Mesendoderm (in vitro differentiated cells): ENCODE measurements around the gene ORAI3.

Experiments
- DNase-seq: peaks from one replicate; pipeline ENCODE4 v3.0.0; 2013
- H2AK5ac ChIP-seq: 2 replicates; pipeline ENCODE4 v1.6.1; 2013; ENCODE audit warnings: low read length, inconsistent platforms
- H2BK120ac ChIP-seq: 2 replicates; pipeline ENCODE4 v1.6.1; 2013; ENCODE audit warnings: low read depth, mild to moderate bottlenecking, low read length, moderate library complexity, mixed read lengths
- H2BK15ac ChIP-seq: replicated peaks from 2 replicates; pipeline ENCODE4 v1.6.1; 2013; ENCODE audit warnings: low read depth, mild to moderate bottlenecking, moderate library complexity
- H2BK5ac ChIP-seq: 2 replicates; pipeline ENCODE4 v1.6.1; 2013; ENCODE audit warnings: low read length, inconsistent platforms
- H3K18ac ChIP-seq: 2 replicates; pipeline ENCODE4 v1.6.1; 2013; ENCODE audit warnings: mild to moderate bottlenecking, low read length, mixed read lengths
- H3K23ac ChIP-seq: one replicate; pipeline ENCODE4 v1.6.1; 2013; ENCODE audit warnings: low read length
- H3K27ac ChIP-seq: 2 replicates; pipeline ENCODE4 v1.5.1; 2013; ENCODE audit warnings: low read depth, mild to moderate bottlenecking, inconsistent platforms, low read length, moderate library complexity
- H3K27me3 ChIP-seq: 2 replicates; pipeline ENCODE4 v1.6.1; 2013; ENCODE audit warnings: low read length, control low read depth, mild to moderate bottlenecking, inconsistent platforms; ENCODE audit not compliant: insufficient read depth, poor library complexity
- H3K36me3 ChIP-seq: 2 replicates; pipeline ENCODE4 v1.6.1; 2013; ENCODE audit warnings: low read length, inconsistent platforms; ENCODE audit not compliant: control insufficient read depth, insufficient read depth
- H3K4ac ChIP-seq: one replicate; pipeline ENCODE4 v1.6.1; 2013; ENCODE audit warnings: low read depth, mild to moderate bottlenecking, low read length, moderate library complexity
- H3K4me1 ChIP-seq: 2 replicates; pipeline ENCODE4 v1.6.1; 2013; ENCODE audit warnings: low read depth, low read length, inconsistent platforms; ENCODE audit not compliant: control insufficient read depth
- H3K4me2 ChIP-seq: 2 replicates; pipeline ENCODE4 v1.6.1; 2013; ENCODE audit warnings: low read length
- H3K4me3 ChIP-seq: 2 replicates; pipeline ENCODE4 v1.5.1; 2013; ENCODE audit warnings: mild to moderate bottlenecking, low read length
- H3K56ac ChIP-seq: one replicate; pipeline ENCODE4 v1.6.1; 2013; ENCODE audit warnings: low read length
- H3K79me1 ChIP-seq: 2 replicates; pipeline ENCODE4 v1.6.1; 2013; ENCODE audit warnings: low read length, inconsistent platforms
- H3K79me2 ChIP-seq: 2 replicates; pipeline ENCODE4 v1.6.1; 2013; ENCODE audit warnings: mild to moderate bottlenecking, low read length; ENCODE audit not compliant: control insufficient read depth, insufficient read depth
- H3K9ac ChIP-seq: 2 replicates; pipeline ENCODE4 v1.6.1; 2013; ENCODE audit warnings: low read length, inconsistent platforms
- H4K5ac ChIP-seq: one replicate; pipeline ENCODE4 v1.6.1; 2013; ENCODE audit warnings: low read length
- H4K8ac ChIP-seq: one replicate; pipeline ENCODE4 v1.6.1; 2013; ENCODE audit warnings: low read depth, mild to moderate bottlenecking, control low read depth, low read length, moderate library complexity
- WGBS: extraction: QIAGEN DNeasy Blood & Tissue Kit; methylation state at CpG from one replicate; pipeline ENCODE4 v1.1.7; 2013; ENCODE audit warnings: low lambda C conversion rate, missing lambda C conversion rate; ENCODE audit not compliant: insufficient coverage; ENCODE audit errors: extremely low coverage; 5-methylcytosine and 5-hydroxymethylcytosine counted together

ORAI3 gene

DNA sequence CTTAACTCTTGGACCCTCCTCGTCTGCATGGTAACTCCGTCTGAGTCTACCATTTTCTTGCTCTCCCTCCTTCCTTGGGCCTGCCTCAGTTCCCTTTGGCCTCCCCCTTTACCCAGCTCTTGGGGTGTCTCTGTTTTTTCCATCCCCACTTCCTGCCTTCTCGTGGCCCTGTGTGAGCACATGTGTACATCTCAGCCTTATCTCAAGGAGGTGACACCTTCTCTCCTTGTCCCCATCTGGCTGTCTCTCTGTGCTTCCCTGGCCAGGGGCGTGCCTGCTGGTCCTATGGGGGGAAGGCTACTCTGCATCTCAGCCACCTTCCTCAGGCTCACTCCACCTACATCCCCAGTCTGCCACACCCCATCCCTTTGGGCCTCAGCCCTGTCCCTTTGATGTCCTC lies 45.9 kb upstream of the ORAI3 start:
- Histone ChIP-seq H3K18ac (peak overlapping the region; percentile 54), H3K36me3 (no peaks in the 10 kb centered on the region), H2AK5ac (peak overlapping the region; percentile 84), H2BK120ac (no peak overlapping the region), H4K8ac (no peak overlapping the region), H3K23ac (no peak overlapping the region), H3K27me3 (no peaks in the 10 kb centered on the region), H3K79me2 (no peaks in the 10 kb centered on the region), H4K5ac (no peak overlapping the region), H2BK15ac (no peak overlapping the region), H2BK5ac (peak overlapping the region; percentile 12), H3K56ac (peak overlapping the region; percentile 77), H3K4ac (peak overlapping the region; percentile 37), H3K27ac (peak overlapping the region; percentile 89), H3K79me1 (no peaks in the 10 kb centered on the region), H3K4me3 (no peak overlapping the region), H3K4me1 (peaks cover 4% of the 10 kb centered on the region), H3K4me2 (no peak overlapping the region), H3K9ac (peak overlapping the region; percentile 37)
- WGBS: no CpG with 5 or more reads among the region's 4 CpGs
- DNase-seq: peak; percentile 56

DNA sequence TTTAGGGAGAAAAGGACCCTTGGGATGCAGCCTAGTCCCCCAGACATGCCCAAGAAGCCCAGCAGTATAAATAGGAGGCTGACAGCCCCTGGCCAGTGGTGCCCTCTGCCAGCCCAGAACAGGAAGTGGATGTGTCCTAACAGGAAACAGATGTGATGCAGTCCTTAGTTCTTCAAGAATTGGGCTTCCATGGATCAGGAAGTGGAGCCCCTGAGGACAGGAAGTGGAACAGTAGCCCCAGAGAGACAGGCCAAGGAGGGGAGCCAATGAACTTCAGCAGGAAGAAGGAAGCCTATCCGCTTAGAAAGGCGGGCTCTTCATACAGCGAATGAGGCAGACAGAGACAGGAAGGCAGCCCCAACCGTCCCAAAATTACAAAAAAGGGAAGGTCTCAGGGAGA lies 45.3 kb upstream of the ORAI3 start:
- H3K4me3 ChIP-seq: no peak overlapping the region
- no peak overlapping the region for H2BK5ac ChIP-seq
- no peak overlapping the region for H3K23ac ChIP-seq
- no peak overlapping the region for H4K5ac ChIP-seq
- no peak overlapping the region for H3K4me2 ChIP-seq
- no peak overlapping the region for H3K56ac ChIP-seq
- no peaks in the 10 kb centered on the region for H3K79me1 ChIP-seq
- H3K27ac ChIP-seq: no peak overlapping the region
- H3K18ac ChIP-seq: no peak overlapping the region
- H2AK5ac ChIP-seq: no peak overlapping the region
- H3K4ac ChIP-seq: no peak overlapping the region
- DNase-seq: peak; percentile 51
- no CpG with 5 or more reads among the region's 4 CpGs for WGBS
- no peak overlapping the region for H4K8ac ChIP-seq
- no peaks in the 10 kb centered on the region for H3K79me2 ChIP-seq
- H3K9ac ChIP-seq: no peak overlapping the region
- no peaks in the 10 kb centered on the region for H3K36me3 ChIP-seq
- no peak overlapping the region for H2BK15ac ChIP-seq
- H3K27me3 ChIP-seq: no peaks in the 10 kb centered on the region
- peaks cover 4% of the 10 kb centered on the region for H3K4me1 ChIP-seq
- H2BK120ac ChIP-seq: no peak overlapping the region

DNA sequence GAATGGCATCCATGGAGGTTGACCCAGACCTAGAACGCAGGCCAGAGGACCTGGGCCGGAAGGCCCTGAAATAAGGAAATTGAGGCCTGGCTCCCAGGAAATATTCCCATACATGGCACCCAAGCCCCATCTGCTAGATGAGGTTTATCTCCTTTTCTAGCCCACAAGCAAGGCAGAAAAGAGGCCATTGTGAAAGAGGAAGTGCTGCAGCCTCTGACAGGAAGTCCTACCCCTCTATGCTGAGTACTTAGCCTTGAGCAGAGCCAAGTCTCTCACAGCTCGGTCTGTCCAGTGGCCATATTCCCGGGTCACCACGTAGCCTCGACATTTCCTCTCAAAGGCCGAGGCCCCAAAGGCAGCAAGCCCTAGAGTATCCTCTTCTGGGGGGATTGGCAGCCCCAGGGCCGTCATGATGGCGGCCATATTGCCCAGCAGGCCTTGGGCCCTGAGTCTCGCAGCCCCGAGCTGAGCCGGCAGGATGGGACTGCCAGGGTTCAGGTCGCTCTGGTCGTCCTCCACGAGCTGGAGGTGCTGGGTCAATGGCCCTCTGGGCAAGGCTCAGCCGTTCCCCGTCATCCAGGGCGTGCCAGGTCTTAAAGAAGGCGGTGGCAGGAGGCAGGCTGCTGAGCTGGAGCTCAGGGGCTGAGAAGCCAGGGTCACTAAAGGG lies 44.6 kb upstream of the ORAI3 start:
- Histone ChIP-seq H3K56ac (no peak overlapping the region), H3K4me1 (peaks cover 4% of the 10 kb centered on the region), H4K5ac (no peak overlapping the region), H3K27ac (no peak overlapping the region), H3K79me2 (no peaks in the 10 kb centered on the region), H3K4ac (no peak overlapping the region), H3K27me3 (no peaks in the 10 kb centered on the region), H4K8ac (no peak overlapping the region), H2BK15ac (no peak overlapping the region), H2BK120ac (no peak overlapping the region), H2BK5ac (no peak overlapping the region), H3K4me2 (no peak overlapping the region), H2AK5ac (no peak overlapping the region), H3K36me3 (no peaks in the 10 kb centered on the region), H3K79me1 (no peaks in the 10 kb centered on the region), H3K4me3 (no peak overlapping the region), H3K9ac (no peak overlapping the region), H3K23ac (no peak overlapping the region), H3K18ac (no peak overlapping the region)
- no peak for DNase-seq
- no CpG with 5 or more reads among the region's 19 CpGs for WGBS

DNA sequence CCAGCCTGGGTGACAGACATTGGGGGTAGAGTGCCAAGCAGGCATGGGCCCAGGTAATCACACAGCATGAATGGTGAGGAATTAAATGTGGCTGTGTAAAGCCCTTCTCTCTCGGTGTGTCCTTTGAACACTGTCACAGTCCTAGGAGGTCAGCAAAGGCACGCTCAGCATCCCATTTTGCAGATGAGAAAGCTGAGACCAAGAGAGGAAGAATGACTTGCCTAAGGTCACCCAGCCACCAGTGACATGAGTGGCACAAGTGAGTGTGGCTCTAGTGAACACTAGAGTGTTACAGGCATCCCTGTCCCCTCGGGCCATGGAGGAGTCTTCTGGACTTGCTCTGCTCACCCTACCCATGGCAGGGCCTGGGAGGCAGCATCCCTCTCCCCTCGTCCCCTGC lies 41.8 kb upstream of the ORAI3 start:
- Histone ChIP-seq H3K4me1 (peaks cover 4% of the 10 kb centered on the region), H2BK5ac (no peak overlapping the region), H4K5ac (no peak overlapping the region), H2BK15ac (no peak overlapping the region), H3K18ac (no peak overlapping the region), H3K79me1 (no peaks in the 10 kb centered on the region), H3K4me2 (no peak overlapping the region), H2BK120ac (no peak overlapping the region), H3K56ac (no peak overlapping the region), H3K36me3 (no peaks in the 10 kb centered on the region), H3K27ac (no peak overlapping the region), H4K8ac (no peak overlapping the region), H2AK5ac (no peak overlapping the region), H3K23ac (no peak overlapping the region), H3K9ac (no peak overlapping the region), H3K79me2 (no peaks in the 10 kb centered on the region), H3K4me3 (no peak overlapping the region), H3K4ac (no peak overlapping the region), H3K27me3 (no peaks in the 10 kb centered on the region)
- WGBS: no CpG with 5 or more reads among the region's 4 CpGs
- DNase-seq: no peak

DNA sequence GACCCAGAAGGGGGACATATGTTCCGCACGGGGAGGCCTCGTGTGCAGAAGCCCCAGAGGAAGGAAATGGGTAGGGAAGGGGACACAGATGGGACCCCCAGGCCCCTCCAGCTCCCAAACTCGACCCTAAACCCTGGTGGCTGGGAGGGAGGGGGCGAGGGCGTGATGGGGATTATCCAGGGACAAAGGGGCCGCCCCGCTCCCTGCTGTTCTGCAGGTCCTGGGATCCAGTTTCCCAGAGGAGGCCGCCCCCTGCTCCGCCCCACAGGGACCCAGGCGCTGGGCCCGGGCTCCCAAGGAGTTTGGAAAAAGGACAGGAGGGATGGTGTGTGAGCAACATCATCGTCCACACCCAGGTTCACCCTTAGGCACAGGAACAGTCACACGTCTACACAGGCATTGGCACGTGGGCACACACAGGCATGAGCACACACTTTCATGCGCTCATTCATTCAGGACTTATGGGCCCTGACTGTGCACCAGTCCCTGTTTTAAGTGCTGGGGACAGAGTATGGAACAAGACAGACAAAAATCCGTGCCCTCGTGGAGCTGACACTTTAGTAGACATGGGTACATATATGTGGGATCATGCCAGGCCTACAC lies 38.3 kb upstream of the ORAI3 start:
- DNase-seq: no peak
- no peak overlapping the region for H2BK15ac ChIP-seq
- H3K4me3 ChIP-seq: no peak overlapping the region
- no peak overlapping the region for H2BK5ac ChIP-seq
- no peak overlapping the region for H4K5ac ChIP-seq
- H2BK120ac ChIP-seq: no peak overlapping the region
- H3K27me3 ChIP-seq: no peaks in the 10 kb centered on the region
- no peaks in the 10 kb centered on the region for H3K79me2 ChIP-seq
- no peaks in the 10 kb centered on the region for H3K79me1 ChIP-seq
- no peak overlapping the region for H3K23ac ChIP-seq
- no peak overlapping the region for H4K8ac ChIP-seq
- no CpG with 5 or more reads among the region's 18 CpGs for WGBS
- H3K4ac ChIP-seq: no peak overlapping the region
- no peak overlapping the region for H3K18ac ChIP-seq
- H3K56ac ChIP-seq: peak overlapping the region; percentile 1
- no peaks in the 10 kb centered on the region for H3K4me1 ChIP-seq
- H3K27ac ChIP-seq: no peak overlapping the region
- H2AK5ac ChIP-seq: no peak overlapping the region
- no peak overlapping the region for H3K4me2 ChIP-seq
- H3K9ac ChIP-seq: no peak overlapping the region
- H3K36me3 ChIP-seq: no peaks in the 10 kb centered on the region
